K562 (cell line): Measurements from ENCODE around the gene TSKS. TPM values are rescaled to one million over a fixed set of nuclear protein-coding genes. Genes with fewer than 3 reads are reported as not detected.

Source experiments
- BMI1 ChIP-seq: fragments of 150-350 bp; IDR thresholded peaks from 2 replicates; pipeline ENCODE4 v1.6.1; 2014; ENCODE audit warnings: low read length
- CREM ChIP-seq: IDR thresholded peaks from 2 replicates; pipeline ENCODE4 v1.6.1; 2014; ENCODE audit warnings: antibody characterized with exemption, low read depth
- ELF4 ChIP-seq: fragments of 450-650 bp; formaldehyde crosslinking; IDR thresholded peaks from 2 replicates; pipeline ENCODE4 v1.4.0; 2022; ENCODE audit warnings: missing genetic modification characterization
- HDAC1 ChIP-seq, 2 experiments: fragments of 450-650 bp; IDR thresholded peaks; 2 replicates each; pipeline ENCODE4 v1.6.1; 2016 to 2017; ENCODE audit warnings: inconsistent platforms in 1 of 2, mild to moderate bottlenecking in 1 of 2, moderate library complexity in 1 of 2
- KDM1A ChIP-seq, 2 experiments: fragments of 450-650 bp; IDR thresholded peaks; 2 replicates each; pipeline ENCODE4 v1.6.1; 2016; ENCODE audit warnings: mild to moderate bottlenecking in 2 of 2
- KLF1 ChIP-seq: fragments of 450-650 bp; IDR thresholded peaks from 2 replicates; pipeline ENCODE4 v1.6.1; 2016; ENCODE audit warnings: missing genetic modification characterization, missing compliant biosample characterization
- NELFE ChIP-seq: IDR thresholded peaks from 2 replicates; pipeline ENCODE4 v1.6.1; 2011; ENCODE audit warnings: mild to moderate bottlenecking; ENCODE audit not compliant: insufficient read depth, insufficient read length
- OTX1 ChIP-seq: fragments of 450-650 bp; formaldehyde crosslinking; IDR thresholded peaks from 2 replicates; pipeline ENCODE4 v1.4.0; 2022; ENCODE audit warnings: mild to moderate bottlenecking
- PHF20 ChIP-seq: fragments of 450-650 bp; IDR thresholded peaks from 2 replicates; pipeline ENCODE4 v1.6.1; 2018; ENCODE audit not compliant: partially characterized antibody
- RBM14 ChIP-seq: fragments of 200-400 bp; formaldehyde crosslinking; IDR thresholded peaks from 2 replicates; pipeline ENCODE4 v1.6.1; 2018; ENCODE audit warnings: low read depth, mild to moderate bottlenecking, low read length, moderate library complexity, borderline replicate concordance; ENCODE audit not compliant: insufficient read depth
- RBM39 ChIP-seq: fragments of 200-400 bp; formaldehyde crosslinking; optimal IDR thresholded peaks from 2 replicates; pipeline ENCODE3; 2018; ENCODE audit warnings: low read depth, low read length
- RNF2 ChIP-seq: sonication (generic); IDR thresholded peaks from 2 replicates; pipeline ENCODE4 v1.6.1; 2016
- TCF7 ChIP-seq: sonication (generic); IDR thresholded peaks from 2 replicates; pipeline ENCODE4 v1.6.1; 2016; ENCODE audit warnings: antibody characterized with exemption, borderline replicate concordance
- ZFP36 ChIP-seq: fragments of 150-350 bp; IDR thresholded peaks from 2 replicates; pipeline ENCODE4 v1.6.1; 2018; ENCODE audit warnings: low read length, low read depth; ENCODE audit not compliant: partially characterized antibody
- ZNF3 ChIP-seq: fragments of 250-450 bp; sonication (Bioruptor Pico); IDR thresholded peaks from 2 replicates; pipeline ENCODE4 v1.5.0; 2021; ENCODE audit warnings: mild to moderate bottlenecking, moderate library complexity
- ZNF57 ChIP-seq: fragments of 450-650 bp; formaldehyde crosslinking; IDR thresholded peaks from 2 replicates; pipeline ENCODE4 v1.4.0; 2020; ENCODE audit warnings: mild to moderate bottlenecking, moderate library complexity
- polyA plus RNA-seq, 8 experiments: library from polyadenylated mRNA; depleted of rRNA in 4 of 8; stranded (reverse) in 5 of 8; unstranded in 3 of 8; fragments of >200 nt; fragmentation: Nextera tagmentation in 2 of 8; fragmentation: Illumina TruSeq in 1 of 8; extraction: Ambion mirVana in 2 of 8; extraction: Trizol in 1 of 8; gene quantifications; 2 replicates each; pipeline versions ENCODE4 v1.2.1 to v1.2.3, GENCODE V29; 2011 to 2014; ENCODE audit warnings: inconsistent platforms in 1 of 8, missing spikeins in 1 of 8
- total RNA-seq, 7 experiments: library from RNA; depleted of rRNA in 6 of 7; stranded (reverse); fragments of >200 nt in 6 of 7; fragmentation: Illumina TruSeq in 2 of 7; extraction: Trizol in 2 of 7; gene quantifications; 2 replicates each; pipeline versions ENCODE4 v1.2.1 to v1.2.3, GENCODE V29; 2011 to 2021; ENCODE audit warnings: low replicate concordance in 1 of 7
- TF ChIP-seq, protein P1 (sequence below): sonication (generic); formaldehyde crosslinking; IDR thresholded peaks from 2 replicates; pipeline ENCODE4 v1.9.0; 2022; ENCODE audit warnings: mild to moderate bottlenecking, missing genetic modification reagents
- TF ChIP-seq, protein P2 (sequence below): fragments of 450-650 bp; conservative IDR thresholded peaks from 2 replicates; pipeline ENCODE4 v1.6.1; 2016; ENCODE audit warnings: missing genetic modification characterization, low read depth, mild to moderate bottlenecking, control low read depth, missing compliant biosample characterization
- TF ChIP-seq, protein P3 (sequence below), 2 experiments: fragments of 450-650 bp in 1 of 2; sonication (generic) in 1 of 2; formaldehyde crosslinking in 1 of 2; IDR thresholded peaks; 2 replicates each; pipeline versions ENCODE4 v1.7.1 to v1.9.0; 2016 to 2022; ENCODE audit warnings: inconsistent platforms in 1 of 2, mild to moderate bottlenecking in 1 of 2, missing genetic modification reagents in 1 of 2

TSKS gene
- total and polyA plus RNA-seq, 9 of the 15 experiments (the other 6 are each of a cell fraction or from before 2014, with no cell fraction given): 0.14 to 4.5 (median 0.80) TPM

DNA sequence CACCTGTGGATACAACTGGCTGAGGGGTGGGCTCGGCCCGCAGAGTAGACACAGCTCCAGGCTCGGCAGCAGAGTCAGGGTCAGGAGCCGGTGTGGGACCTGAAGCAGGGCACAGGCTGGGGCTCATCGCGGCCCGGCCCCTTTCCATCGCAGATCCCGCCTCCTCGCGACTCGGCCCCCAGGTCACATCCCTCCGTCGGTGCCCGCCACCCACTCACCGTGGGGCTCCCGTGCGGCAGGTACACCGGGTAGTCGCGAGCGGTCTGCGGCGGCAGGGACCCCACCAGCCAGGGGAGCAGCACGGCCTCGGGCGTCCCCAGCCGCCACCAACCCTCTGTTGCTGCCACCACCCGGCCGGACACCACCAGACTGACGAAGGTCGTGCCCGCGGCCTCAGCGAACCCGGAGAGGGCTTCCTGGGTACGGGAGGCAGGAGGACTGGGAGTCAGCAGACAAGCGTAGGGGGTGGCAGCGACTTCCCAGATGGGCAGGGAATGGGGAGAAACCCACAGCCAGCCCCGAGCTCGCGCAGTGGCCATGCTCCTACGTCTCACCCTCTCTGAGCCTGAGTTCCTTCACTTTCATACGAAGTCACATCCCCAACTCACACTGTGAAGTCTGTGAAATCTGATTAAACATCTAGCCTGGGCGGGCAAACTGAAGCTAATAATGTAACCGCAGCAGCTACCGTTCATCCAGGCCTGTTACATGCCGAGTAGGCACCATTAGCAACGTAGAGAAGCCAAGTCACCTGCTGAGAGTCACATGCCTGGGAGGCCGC is 46.2 kb upstream of the TSKS start (continued):
- TF ChIP-seq OTX1 (CRISPR knock-in tag): no peak
- TF ChIP-seq, protein P1, sequence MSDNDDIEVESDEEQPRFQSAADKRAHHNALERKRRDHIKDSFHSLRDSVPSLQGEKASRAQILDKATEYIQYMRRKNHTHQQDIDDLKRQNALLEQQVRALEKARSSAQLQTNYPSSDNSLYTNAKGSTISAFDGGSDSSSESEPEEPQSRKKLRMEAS (CRISPR knock-in tag): peak; percentile 44; the same call in 1 of the 2 replicates
- TF ChIP-seq KLF1: no peak
- no peak for TF ChIP-seq PHF20
- TF ChIP-seq HDAC1 (IDR thresholded peaks at IDR 0.05): no peak
- TF ChIP-seq NELFE: no peak
- TF ChIP-seq, protein P2, sequence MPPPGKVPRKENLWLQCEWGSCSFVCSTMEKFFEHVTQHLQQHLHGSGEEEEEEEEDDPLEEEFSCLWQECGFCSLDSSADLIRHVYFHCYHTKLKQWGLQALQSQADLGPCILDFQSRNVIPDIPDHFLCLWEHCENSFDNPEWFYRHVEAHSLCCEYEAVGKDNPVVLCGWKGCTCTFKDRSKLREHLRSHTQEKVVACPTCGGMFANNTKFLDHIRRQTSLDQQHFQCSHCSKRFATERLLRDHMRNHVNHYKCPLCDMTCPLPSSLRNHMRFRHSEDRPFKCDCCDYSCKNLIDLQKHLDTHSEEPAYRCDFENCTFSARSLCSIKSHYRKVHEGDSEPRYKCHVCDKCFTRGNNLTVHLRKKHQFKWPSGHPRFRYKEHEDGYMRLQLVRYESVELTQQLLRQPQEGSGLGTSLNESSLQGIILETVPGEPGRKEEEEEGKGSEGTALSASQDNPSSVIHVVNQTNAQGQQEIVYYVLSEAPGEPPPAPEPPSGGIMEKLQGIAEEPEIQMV (tag): no peak
- no peak for TF ChIP-seq ELF4
- TF ChIP-seq KDM1A (IDR thresholded peaks at IDR 0.05): no peak
- no peak for TF ChIP-seq ZFP36
- no peak for TF ChIP-seq BMI1
- no peak for TF ChIP-seq CREM
- no peak for TF ChIP-seq ZNF3 (CRISPR knock-in tag)
- no peak for TF ChIP-seq ZNF57 (CRISPR knock-in tag)
- no peak for TF ChIP-seq RNF2
- no peak for TF ChIP-seq TCF7
- no peak for TF ChIP-seq RBM39
- TF ChIP-seq, protein P3, sequence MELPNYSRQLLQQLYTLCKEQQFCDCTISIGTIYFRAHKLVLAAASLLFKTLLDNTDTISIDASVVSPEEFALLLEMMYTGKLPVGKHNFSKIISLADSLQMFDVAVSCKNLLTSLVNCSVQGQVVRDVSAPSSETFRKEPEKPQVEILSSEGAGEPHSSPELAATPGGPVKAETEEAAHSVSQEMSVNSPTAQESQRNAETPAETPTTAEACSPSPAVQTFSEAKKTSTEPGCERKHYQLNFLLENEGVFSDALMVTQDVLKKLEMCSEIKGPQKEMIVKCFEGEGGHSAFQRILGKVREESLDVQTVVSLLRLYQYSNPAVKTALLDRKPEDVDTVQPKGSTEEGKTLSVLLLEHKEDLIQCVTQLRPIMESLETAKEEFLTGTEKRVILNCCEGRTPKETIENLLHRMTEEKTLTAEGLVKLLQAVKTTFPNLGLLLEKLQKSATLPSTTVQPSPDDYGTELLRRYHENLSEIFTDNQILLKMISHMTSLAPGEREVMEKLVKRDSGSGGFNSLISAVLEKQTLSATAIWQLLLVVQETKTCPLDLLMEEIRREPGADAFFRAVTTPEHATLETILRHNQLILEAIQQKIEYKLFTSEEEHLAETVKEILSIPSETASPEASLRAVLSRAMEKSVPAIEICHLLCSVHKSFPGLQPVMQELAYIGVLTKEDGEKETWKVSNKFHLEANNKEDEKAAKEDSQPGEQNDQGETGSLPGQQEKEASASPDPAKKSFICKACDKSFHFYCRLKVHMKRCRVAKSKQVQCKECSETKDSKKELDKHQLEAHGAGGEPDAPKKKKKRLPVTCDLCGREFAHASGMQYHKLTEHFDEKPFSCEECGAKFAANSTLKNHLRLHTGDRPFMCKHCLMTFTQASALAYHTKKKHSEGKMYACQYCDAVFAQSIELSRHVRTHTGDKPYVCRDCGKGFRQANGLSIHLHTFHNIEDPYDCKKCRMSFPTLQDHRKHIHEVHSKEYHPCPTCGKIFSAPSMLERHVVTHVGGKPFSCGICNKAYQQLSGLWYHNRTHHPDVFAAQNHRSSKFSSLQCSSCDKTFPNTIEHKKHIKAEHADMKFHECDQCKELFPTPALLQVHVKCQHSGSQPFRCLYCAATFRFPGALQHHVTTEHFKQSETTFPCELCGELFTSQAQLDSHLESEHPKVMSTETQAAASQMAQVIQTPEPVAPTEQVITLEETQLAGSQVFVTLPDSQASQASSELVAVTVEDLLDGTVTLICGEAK (IDR thresholded peaks at IDR 0.05): no peak
- TF ChIP-seq, protein P3 (CRISPR knock-in tag; IDR thresholded peaks at IDR 0.05): no peak
- no peak for TF ChIP-seq RBM14
